Stomach (tissue), 4 donors: ENCODE results near the gene CHRNB1.

Source experiments
- CTCF ChIP-seq, 7 experiments: fragments of 450-650 bp in 4 of 7; fragments of 200-600 bp in 3 of 7; sonication (generic) in 3 of 7; IDR thresholded peaks; one replicate each; pipeline ENCODE4 v1.5.1; 2016 to 2019; ENCODE audit warnings: antibody characterized with exemption in 7 of 7, control low read depth in 2 of 7, mild to moderate bottlenecking in 1 of 7
- EP300 ChIP-seq: sonication (generic); formaldehyde crosslinking; IDR thresholded peaks from one replicate; pipeline ENCODE4 v1.6.1; 2017; ENCODE audit warnings: antibody characterized with exemption
- POLR2A ChIP-seq, 4 donors: fragments of 450-650 bp; IDR thresholded peaks; one replicate each; pipeline ENCODE4 v1.6.1; 2016; ENCODE audit warnings: antibody characterized with exemption in 4 of 4, control low read depth in 2 of 4, mild to moderate bottlenecking in 1 of 4, moderate library complexity in 1 of 4
- POLR2AphosphoS5 ChIP-seq, 3 donors: sonication (generic); formaldehyde crosslinking; IDR thresholded peaks; one replicate each; pipeline ENCODE4 v1.6.1; 2016; ENCODE audit warnings: antibody characterized with exemption in 3 of 3

DNA sequence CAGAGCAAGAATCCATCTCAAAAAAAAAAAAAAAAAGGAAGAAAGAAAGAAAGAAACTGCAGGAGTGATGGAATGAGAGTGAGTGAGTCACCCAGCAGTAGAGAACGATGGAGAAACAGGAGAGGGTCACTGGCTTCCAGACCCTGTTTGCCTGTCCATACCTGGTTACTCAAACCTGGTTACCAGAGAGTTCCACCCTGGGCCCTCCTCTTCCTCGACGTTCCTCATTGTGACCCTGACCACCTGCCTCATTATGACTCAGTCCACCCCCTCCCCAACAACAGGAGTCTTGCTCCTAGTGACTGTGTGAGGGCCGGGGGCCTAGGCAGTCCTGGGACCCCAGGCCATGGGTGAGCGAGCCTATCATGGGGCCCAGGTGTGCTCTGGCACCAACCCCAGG, 16.3 kb upstream of the CHRNB1 start, which contains the start of gene SPEM3:
- TF ChIP-seq CTCF (IDR thresholded peaks at IDR 0.05) (no peak), POLR2AphosphoS5 (IDR thresholded peaks at IDR 0.05) (no peak), EP300 (no peak), POLR2A (IDR thresholded peaks at IDR 0.05) (no peak)
